ENCODE measurements around the gene FREM1. TPM values are rescaled to one million over a fixed set of nuclear protein-coding genes. Genes with fewer than 3 reads are reported as not detected.

The FREM1 gene
- total and polyA plus RNA-seq, 2 of the 4 experiments (the other 2 are of a cell fraction) = under 0.01 TPM; not detected in 1

DNA sequence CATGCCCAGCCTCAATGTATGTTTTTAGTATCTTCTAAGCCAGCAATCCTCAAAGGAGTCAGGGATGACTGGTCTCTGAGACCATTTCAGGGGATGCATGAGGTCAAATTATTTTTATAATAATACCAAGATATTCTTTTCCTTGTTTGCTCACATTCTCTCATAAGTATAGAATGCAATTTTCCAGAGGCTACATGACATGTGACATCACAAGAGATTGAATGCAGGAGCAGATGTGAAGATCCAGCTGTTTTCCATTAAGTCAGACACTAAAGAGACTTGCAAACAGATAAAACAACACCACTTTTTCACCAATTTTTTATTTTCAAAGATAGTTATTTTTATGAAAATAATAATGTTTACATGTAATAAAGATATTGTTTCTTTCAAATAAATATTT lies 22.0 kb upstream of the FREM1 start:
- ChIA-PET CTCF (no interaction called here), POLR2A (ENCODE audit: unreplicated experiment) (no interaction called here)

More for the DNA sequence above, 22.0 kb upstream of the FREM1 start:
- Histone ChIP-seq H3K4me1 (ENCODE audit: control insufficient read depth, insufficient read depth, low read length) (no peaks in the 10 kb centered on the region), H2BK15ac (ENCODE audit: low read depth, low read length) (no peak overlapping the region), H2AK9ac (replicated peaks; ENCODE audit: low read depth, low read length, poor library complexity) (no peak overlapping the region), H3K4me3 (ENCODE audit: insufficient read depth, low read depth, low read length) (no peak overlapping the region), H3K23ac (ENCODE audit: low read depth, low read length) (no peak overlapping the region), H3K36me3 (ENCODE audit: control insufficient read depth, insufficient read depth, low read length) (no peaks in the 10 kb centered on the region), H2BK120ac (ENCODE audit: low read depth, low read length) (no peak overlapping the region), H2AK5ac (ENCODE audit: low read depth, low read length) (no peak overlapping the region), H3K14ac (replicated peaks; ENCODE audit: low read depth, low read length) (no peak overlapping the region), H3K9ac (ENCODE audit: low read depth, low read length) (no peak overlapping the region), H3K56ac (ENCODE audit: extremely low read depth, insufficient read depth, low read length) (no peak overlapping the region), H3K18ac (ENCODE audit: low read depth, low read length) (no peak overlapping the region), H4K91ac (ENCODE audit: insufficient read depth, low read depth, low read length) (no peak overlapping the region), H3K27ac (ENCODE audit: insufficient read depth, low read length) (no peak overlapping the region), H3K4me2 (ENCODE audit: low read depth, low read length) (no peak overlapping the region), H3K79me1 (ENCODE audit: low read depth in 1 of 2, low read length in 2 of 2) (no peaks in the 10 kb centered on the region), H3K9me1 (ENCODE audit: insufficient read depth, low read length) (no peaks in the 10 kb centered on the region), H2BK20ac (ENCODE audit: low read depth, low read length) (no peak overlapping the region), H3K9me3 (ENCODE audit: control insufficient read depth, insufficient read depth, low read length) (no peaks in the 10 kb centered on the region), H4K5ac (ENCODE audit: low read depth, low read length) (no peak overlapping the region), H3K4ac (ENCODE audit: low read depth, low read length) (no peak overlapping the region), H2BK5ac (ENCODE audit: low read depth, low read length, poor library complexity, severe bottlenecking) (no peak overlapping the region), H4K8ac (ENCODE audit: low read depth in 2 of 2, low read length in 2 of 2) (no peak overlapping the region), H2AFZ (replicated peaks; ENCODE audit: low read length, poor library complexity) (no peak overlapping the region), H3K27me3 (ENCODE audit: control insufficient read depth, insufficient read depth, low read length) (no peaks in the 10 kb centered on the region), H4K20me1 (ENCODE audit: insufficient read depth, low read length) (no peaks in the 10 kb centered on the region)
- ATAC-seq (ENCODE audit: low read depth) = no peak
- in situ Hi-C loops (cut with MboI; ENCODE audit: low sequenced_read_pairs) (no loop called here), intact Hi-C loops (cut with micrococcal nuclease) (no loop called here), dilution Hi-C loops (cut with HindIII; ENCODE audit: low sequenced_read_pairs, unreplicated experiment) (no loop called here)
- no TSS peak for BruUV-seq (replicated peaks)
- TF ChIP-seq MAZ (IDR thresholded peaks at IDR 0.05; ENCODE audit: borderline replicate concordance, low read depth, low read length) = no peak
- TF ChIP-seq POLR2A (IDR thresholded peaks at IDR 0.05; ENCODE audit: low read depth, low read length) = no peak
- TF ChIP-seq CEBPB (IDR thresholded peaks at IDR 0.05; ENCODE audit: low read depth, low read length) = no peak
- no peak for TF ChIP-seq BHLHE40 (IDR thresholded peaks at IDR 0.05; ENCODE audit: low read depth, low read length)
- no peak for TF ChIP-seq MAFK (IDR thresholded peaks at IDR 0.05; ENCODE audit: low read depth, low read length)
- no peak for TF ChIP-seq FOS (IDR thresholded peaks at IDR 0.05; ENCODE audit: low read depth, low read length)
- TF ChIP-seq, protein P1, sequence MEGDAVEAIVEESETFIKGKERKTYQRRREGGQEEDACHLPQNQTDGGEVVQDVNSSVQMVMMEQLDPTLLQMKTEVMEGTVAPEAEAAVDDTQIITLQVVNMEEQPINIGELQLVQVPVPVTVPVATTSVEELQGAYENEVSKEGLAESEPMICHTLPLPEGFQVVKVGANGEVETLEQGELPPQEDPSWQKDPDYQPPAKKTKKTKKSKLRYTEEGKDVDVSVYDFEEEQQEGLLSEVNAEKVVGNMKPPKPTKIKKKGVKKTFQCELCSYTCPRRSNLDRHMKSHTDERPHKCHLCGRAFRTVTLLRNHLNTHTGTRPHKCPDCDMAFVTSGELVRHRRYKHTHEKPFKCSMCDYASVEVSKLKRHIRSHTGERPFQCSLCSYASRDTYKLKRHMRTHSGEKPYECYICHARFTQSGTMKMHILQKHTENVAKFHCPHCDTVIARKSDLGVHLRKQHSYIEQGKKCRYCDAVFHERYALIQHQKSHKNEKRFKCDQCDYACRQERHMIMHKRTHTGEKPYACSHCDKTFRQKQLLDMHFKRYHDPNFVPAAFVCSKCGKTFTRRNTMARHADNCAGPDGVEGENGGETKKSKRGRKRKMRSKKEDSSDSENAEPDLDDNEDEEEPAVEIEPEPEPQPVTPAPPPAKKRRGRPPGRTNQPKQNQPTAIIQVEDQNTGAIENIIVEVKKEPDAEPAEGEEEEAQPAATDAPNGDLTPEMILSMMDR (conservative IDR thresholded peaks at IDR 0.05; ENCODE audit: low read depth, low read length) = no peak
- TF ChIP-seq NFE2L2 (IDR thresholded peaks at IDR 0.05; ENCODE audit: low read depth, low read length) = no peak
- no peak for TF ChIP-seq RAD21 (IDR thresholded peaks at IDR 0.05; ENCODE audit: low read length)
- TF ChIP-seq MXI1 (IDR thresholded peaks at IDR 0.05; ENCODE audit: borderline replicate concordance, low read depth, low read length) = no peak
- no peak for TF ChIP-seq SMC3 (IDR thresholded peaks at IDR 0.05; ENCODE audit: low read depth, low read length)
- TF ChIP-seq, protein P2, sequence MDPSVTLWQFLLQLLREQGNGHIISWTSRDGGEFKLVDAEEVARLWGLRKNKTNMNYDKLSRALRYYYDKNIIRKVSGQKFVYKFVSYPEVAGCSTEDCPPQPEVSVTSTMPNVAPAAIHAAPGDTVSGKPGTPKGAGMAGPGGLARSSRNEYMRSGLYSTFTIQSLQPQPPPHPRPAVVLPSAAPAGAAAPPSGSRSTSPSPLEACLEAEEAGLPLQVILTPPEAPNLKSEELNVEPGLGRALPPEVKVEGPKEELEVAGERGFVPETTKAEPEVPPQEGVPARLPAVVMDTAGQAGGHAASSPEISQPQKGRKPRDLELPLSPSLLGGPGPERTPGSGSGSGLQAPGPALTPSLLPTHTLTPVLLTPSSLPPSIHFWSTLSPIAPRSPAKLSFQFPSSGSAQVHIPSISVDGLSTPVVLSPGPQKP (IDR thresholded peaks at IDR 0.05; ENCODE audit: borderline replicate concordance, low read depth, low read length) = no peak
- no peak for TF ChIP-seq RCOR1 (IDR thresholded peaks at IDR 0.05; ENCODE audit: insufficient replicate concordance, low read length)
- DNase-seq = no peak

Measured in IMR-90 (cell line).